Ovary (tissue), 9 donors: ENCODE data around the gene YJEFN3. TPM values are rescaled to one million over a fixed set of nuclear protein-coding genes. Genes with fewer than 3 reads are reported as not detected.

Source experiments
- DNase-seq, 5 donors: peaks; one replicate each; pipeline ENCODE4 v3.0.0-alpha.2; 2019 to 2020
- H3K27ac ChIP-seq, 2 donors: fragments of 200-600 bp; one replicate each; pipeline versions ENCODE4 v1.5.1 to v1.8.0; 2019 to 2022
- H3K27me3 ChIP-seq: fragments of 200-600 bp; one replicate; pipeline ENCODE4 v1.8.0; 2022
- H3K36me3 ChIP-seq: fragments of 200-600 bp; sonication (generic); one replicate; pipeline ENCODE4 v1.5.1; 2019
- H3K4me1 ChIP-seq: one replicate; pipeline ENCODE4 v1.8.1; 2013; ENCODE audit warnings: mild to moderate bottlenecking, moderate library complexity; ENCODE audit not compliant: insufficient read depth
- H3K4me3 ChIP-seq: fragments of 200-600 bp; sonication (generic); one replicate; pipeline ENCODE4 v1.5.1; 2017
- H3K9me3 ChIP-seq, 2 donors: fragments of 200-600 bp in 1 of 2; sonication (generic) in 1 of 2; one replicate each; pipeline versions ENCODE4 v1.5.1 to v1.8.1; 2013 to 2019; ENCODE audit warnings: mild to moderate bottlenecking in 1 of 2, moderate library complexity in 1 of 2
- EP300 ChIP-seq: sonication (generic); formaldehyde crosslinking; IDR thresholded peaks from one replicate; pipeline ENCODE4 v1.6.1; 2017; ENCODE audit warnings: antibody characterized with exemption
- POLR2A ChIP-seq: fragments of 450-650 bp; IDR thresholded peaks from one replicate; pipeline ENCODE4 v1.6.1; 2017; ENCODE audit warnings: antibody characterized with exemption, mild to moderate bottlenecking, moderate library complexity
- WGBS, 3 donors: extraction: QIAGEN DNeasy Blood & Tissue Kit in 1 of 3; methylation state at CpG; one replicate each; pipeline versions ENCODE4 v1.1.5 to v1.1.7; 2013 to 2017; 5-methylcytosine and 5-hydroxymethylcytosine counted together
- intact Hi-C, 4 donors: fragments of 100-400 bp; cut with DNase I; formaldehyde crosslinking; loops; one replicate each; pipeline versions ENCODE4 v1.11.0 to v1.15.1; 2022 to 2023
- polyA plus RNA-seq, 2 donors: library from polyadenylated mRNA; stranded (reverse); fragments of 200-250 nt in 1 of 2; fragments of 350-450 nt in 1 of 2; fragmentation: Illumina TruSeq in 1 of 2; extraction: RNeasy Lipid Tissue Mini Kit (QIAGEN cat#74804) in 1 of 2; gene quantifications; one replicate each; pipeline ENCODE4 v1.2.3, GENCODE V29; 2013 to 2014
- total RNA-seq, 7 donors: library from RNA; depleted of rRNA in 2 of 7; stranded (reverse); fragments of >200 nt in 2 of 7; fragmentation: NEBNext Ultra II Directional in 3 of 7; extraction: Animal tissue kit (Norgen Biotek cat#: 25700) in 3 of 7; gene quantifications; one replicate each; pipeline versions ENCODE4 v1.1.0 to v1.2.4, GENCODE V29; 2016 to 2023
- TF ChIP-seq, protein P1 (sequence below), 3 donors: fragments of 450-650 bp in 2 of 3; fragments of 200-600 bp in 1 of 3; IDR thresholded peaks; one replicate each; pipeline versions ENCODE4 v1.5.1 to v1.8.0; 2016 to 2022; ENCODE audit warnings: antibody characterized with exemption in 3 of 3, mild to moderate bottlenecking in 1 of 3
- donor health status: DM: no; HTN: no; CAD: no; lungs with moderate emphysema.
- donor health status: DM: no; HTN: no; CAD: no.
- donor health status: Bipolar disorder and iron deficiency.
- donor health status: DM: yes; HTN: yes; CAD: no.
- donor health status: DM: no; HTN: no; CAD: no.
- donor health status: DM: yes; HTN: yes; CAD: no.

Gene YJEFN3
- total and polyA plus RNA-seq, 9 donors, result 2.0 to 5.0 (median 2.9) TPM

DNA sequence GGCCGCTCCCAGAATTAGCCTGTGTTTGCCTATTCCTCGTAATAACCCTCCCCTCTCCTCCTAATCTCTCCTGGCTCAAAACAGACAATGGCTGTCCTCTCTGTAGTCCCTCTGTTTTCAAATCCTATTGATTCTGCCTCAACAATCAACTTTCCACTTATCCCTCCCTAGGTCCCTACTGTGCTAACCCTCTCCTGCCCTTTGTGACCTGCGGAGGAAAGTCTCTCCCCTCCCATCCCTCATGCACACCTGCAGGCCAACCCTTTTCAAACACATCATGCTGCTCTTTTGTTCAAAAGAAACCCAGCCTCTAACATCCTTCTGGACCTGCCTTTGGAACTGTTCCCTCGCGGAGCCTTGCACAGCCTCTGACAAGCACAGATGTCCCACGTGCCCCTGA is 46.7 kb downstream of the YJEFN3 start:
- no peak for DNase-seq
- H3K4me1 ChIP-seq, result no peaks in the 10 kb centered on the region
- TF ChIP-seq EP300, result no peak
- TF ChIP-seq, protein P1, sequence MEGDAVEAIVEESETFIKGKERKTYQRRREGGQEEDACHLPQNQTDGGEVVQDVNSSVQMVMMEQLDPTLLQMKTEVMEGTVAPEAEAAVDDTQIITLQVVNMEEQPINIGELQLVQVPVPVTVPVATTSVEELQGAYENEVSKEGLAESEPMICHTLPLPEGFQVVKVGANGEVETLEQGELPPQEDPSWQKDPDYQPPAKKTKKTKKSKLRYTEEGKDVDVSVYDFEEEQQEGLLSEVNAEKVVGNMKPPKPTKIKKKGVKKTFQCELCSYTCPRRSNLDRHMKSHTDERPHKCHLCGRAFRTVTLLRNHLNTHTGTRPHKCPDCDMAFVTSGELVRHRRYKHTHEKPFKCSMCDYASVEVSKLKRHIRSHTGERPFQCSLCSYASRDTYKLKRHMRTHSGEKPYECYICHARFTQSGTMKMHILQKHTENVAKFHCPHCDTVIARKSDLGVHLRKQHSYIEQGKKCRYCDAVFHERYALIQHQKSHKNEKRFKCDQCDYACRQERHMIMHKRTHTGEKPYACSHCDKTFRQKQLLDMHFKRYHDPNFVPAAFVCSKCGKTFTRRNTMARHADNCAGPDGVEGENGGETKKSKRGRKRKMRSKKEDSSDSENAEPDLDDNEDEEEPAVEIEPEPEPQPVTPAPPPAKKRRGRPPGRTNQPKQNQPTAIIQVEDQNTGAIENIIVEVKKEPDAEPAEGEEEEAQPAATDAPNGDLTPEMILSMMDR (IDR thresholded peaks at IDR 0.05), result no peak
- no peak for TF ChIP-seq POLR2A
- H3K4me3 ChIP-seq, result no peak overlapping the region
- 76 to 84% (median 82%) methylated on average over 6 of the region's 6 CpGs for WGBS, 3 donors
- intact Hi-C loops, result no loop called here
- H3K27ac ChIP-seq, result no peak overlapping the region
- H3K9me3 ChIP-seq, result no peaks in the 10 kb centered on the region
- no peaks in the 10 kb centered on the region for H3K36me3 ChIP-seq
- no peaks in the 10 kb centered on the region for H3K27me3 ChIP-seq

DNA sequence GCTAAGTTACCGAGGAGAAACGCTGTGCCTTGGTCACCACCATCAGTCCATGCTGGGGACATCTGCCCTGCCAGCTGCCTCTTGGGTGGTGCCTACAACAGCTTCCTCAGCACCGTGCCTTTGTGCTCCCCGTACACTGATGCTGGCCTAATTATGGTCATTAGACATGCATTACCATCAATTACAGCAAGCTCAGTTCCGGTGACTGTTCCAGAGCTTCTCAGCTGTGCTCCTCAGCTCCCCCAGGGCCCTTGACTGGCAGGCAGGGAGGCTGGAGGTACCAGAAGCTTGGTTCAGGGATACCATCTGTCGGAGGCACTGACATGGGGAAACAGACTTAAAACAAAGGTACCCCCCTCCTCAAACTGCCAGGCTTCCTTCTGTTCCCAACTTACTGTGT is 49.5 kb downstream of the YJEFN3 start:
- H3K36me3 ChIP-seq, result no peaks in the 10 kb centered on the region
- H3K9me3 ChIP-seq, result no peaks in the 10 kb centered on the region
- TF ChIP-seq, protein P1 (IDR thresholded peaks at IDR 0.05), result no peak
- TF ChIP-seq EP300, result no peak
- TF ChIP-seq POLR2A, result no peak
- no peak overlapping the region for H3K4me3 ChIP-seq
- H3K4me1 ChIP-seq, result no peaks in the 10 kb centered on the region
- no peak overlapping the region for H3K27ac ChIP-seq
- WGBS, 3 donors, result 81 to 89% (median 88%) methylated on average over 6 of the region's 6 CpGs
- intact Hi-C loops, result no loop called here
- no peaks in the 10 kb centered on the region for H3K27me3 ChIP-seq
- no peak for DNase-seq

DNA sequence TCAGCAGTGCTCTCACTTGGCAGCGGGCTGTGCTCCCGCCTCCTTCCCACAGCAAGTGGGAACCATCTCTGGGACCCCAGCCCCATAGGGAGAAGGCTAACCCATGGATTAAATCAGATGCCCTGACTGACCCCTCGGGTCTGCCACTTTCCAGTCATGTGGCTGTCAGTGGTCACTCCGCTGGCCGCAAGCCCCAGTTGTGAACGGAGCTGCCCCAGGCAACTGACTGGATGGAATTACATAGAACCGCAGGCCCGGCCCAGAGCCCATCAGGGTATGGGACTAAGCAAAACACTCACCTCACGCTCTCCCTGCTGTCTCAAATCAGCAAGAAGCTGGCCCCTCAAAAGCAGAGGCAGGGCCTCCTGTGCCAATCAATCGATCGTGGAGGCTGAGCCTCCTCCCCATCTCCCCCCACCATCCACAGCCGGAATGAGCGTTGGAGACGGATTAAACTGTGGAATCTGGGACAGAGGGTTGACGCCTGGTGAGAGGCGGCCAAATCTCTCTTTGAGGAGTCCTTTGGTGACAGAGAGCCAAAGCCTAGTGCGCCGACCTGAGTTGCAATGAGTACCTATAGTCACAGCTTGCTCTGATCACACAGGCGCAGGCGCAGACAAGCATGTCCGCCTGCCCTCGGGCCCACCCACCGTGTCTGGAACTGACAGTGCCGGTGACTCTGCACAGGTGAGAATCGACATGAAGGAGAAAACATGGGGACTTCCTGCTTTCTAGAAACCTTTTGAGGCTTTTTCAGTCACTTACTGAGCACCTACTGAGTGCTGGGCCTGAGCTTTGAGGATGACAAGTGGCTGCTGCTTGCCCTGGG is 51.0 kb downstream of the YJEFN3 start:
- DNase-seq, result no peak
- TF ChIP-seq, protein P1 (IDR thresholded peaks at IDR 0.05), result no peak
- TF ChIP-seq EP300 (no peak), POLR2A (no peak)
- Histone ChIP-seq H3K4me3 (no peak overlapping the region), H3K4me1 (no peaks in the 10 kb centered on the region), H3K27me3 (no peaks in the 10 kb centered on the region), H3K36me3 (no peaks in the 10 kb centered on the region), H3K9me3 (no peaks in the 10 kb centered on the region), H3K27ac (no peak overlapping the region)
- 89 to 95% (median 92%) methylated on average over 25 of the region's 25 CpGs for WGBS, 3 donors
- intact Hi-C loops, result no loop called here

DNA sequence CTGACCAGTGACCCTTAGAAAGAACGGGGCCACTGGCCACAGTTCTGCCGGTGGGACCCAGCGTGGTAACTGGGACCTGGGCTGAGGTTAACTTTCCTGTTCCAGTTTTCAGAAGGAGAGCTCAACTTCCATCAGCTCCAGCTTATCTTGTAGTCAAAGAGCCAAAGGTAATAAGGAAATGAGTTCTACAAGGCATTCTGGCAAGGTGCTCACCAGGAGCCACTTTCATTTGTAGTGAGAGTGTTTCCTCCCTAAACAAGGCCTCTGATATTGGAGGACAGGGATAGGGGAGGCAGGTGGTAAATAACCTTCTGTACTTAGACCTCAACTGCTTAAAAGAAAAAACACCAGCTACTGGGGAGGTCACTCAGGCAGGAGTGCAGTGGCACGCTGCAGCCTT is 51.7 kb downstream of the YJEFN3 start:
- no peak overlapping the region for H3K4me3 ChIP-seq
- 83 to 95% (median 91%) methylated on average over 4 of the region's 4 CpGs for WGBS, 3 donors
- DNase-seq, result no peak
- H3K4me1 ChIP-seq, result no peaks in the 10 kb centered on the region
- TF ChIP-seq EP300, result no peak
- TF ChIP-seq POLR2A, result no peak
- TF ChIP-seq, protein P1 (IDR thresholded peaks at IDR 0.05), result no peak
- H3K9me3 ChIP-seq, result no peaks in the 10 kb centered on the region
- intact Hi-C loops, result no loop called here
- no peaks in the 10 kb centered on the region for H3K27me3 ChIP-seq
- H3K36me3 ChIP-seq, result no peaks in the 10 kb centered on the region
- H3K27ac ChIP-seq, result no peak overlapping the region
